ENCODE results near the gene HNRNPA1L2. TPM values are rescaled to one million over a fixed set of nuclear protein-coding genes. Genes with fewer than 3 reads are reported as not detected.

Gene HNRNPA1L2
- total and polyA plus RNA-seq, 9 of the 15 experiments (the other 6 are each of a cell fraction or from before 2014, with no cell fraction given): 3.7 to 10.8 (median 6.8) TPM

GRCh38 chr13:52652980-52653303 lies 10.7 kb downstream of the HNRNPA1L2 start:
- Histone ChIP-seq H3K79me2 (ENCODE audit: control insufficient read depth, insufficient read depth, low read length) (peaks cover 67% of the 10 kb centered on the region), H3K9ac (ENCODE audit: insufficient read depth in 1 of 2, low read depth in 2 of 2, low read length in 2 of 2) (peak overlapping the region; percentile 84 to 85), H3K4me3 (peak overlapping the region; percentile 66), H3K27ac (ENCODE audit: extremely low read depth, low read depth, low read length) (peak overlapping the region; percentile 92), H3K27me3 (ENCODE audit: control insufficient read depth in 2 of 2, insufficient read depth in 2 of 2, low read length in 2 of 2) (no peaks in the 10 kb centered on the region), H3K36me3 (ENCODE audit: control insufficient read depth, insufficient read depth, low read length) (peaks cover 36% of the 10 kb centered on the region; the same call in 2 of the 3 replicates), H3K4me2 (ENCODE audit: insufficient read depth, low read length) (peak overlapping the region; percentile 80; the same call in 1 of the 2 replicates), H3K9me1 (ENCODE audit: control insufficient read depth, insufficient read depth, low read length) (no peaks in the 10 kb centered on the region), H3K4me1 (replicated peaks in 1 of 2; ENCODE audit: control insufficient read depth in 2 of 2, insufficient read depth in 2 of 2, low read length in 2 of 2) (peaks cover 0 to 5% of the 10 kb centered on the region in 2 experiments; a peak in 1 of 5 replicates), H4K20me1 (replicated peaks; ENCODE audit: control insufficient read depth, insufficient read depth, low read length) (no peaks in the 10 kb centered on the region), H2AFZ (ENCODE audit: low read depth, low read length) (peak overlapping the region; percentile 97), H3K9me3 (replicated peaks; ENCODE audit: control insufficient read depth, insufficient read depth, low read depth, low read length) (no peaks in the 10 kb centered on the region)
- intact Hi-C loops (cut with micrococcal nuclease): loop anchor here (1.0 to 10.0 kb wide), 2 partner anchors 36 to 198 kb away; partner anchors contain the start of genes CKAP2 and VPS36
- DNase-seq (ENCODE audit: extremely low read depth in 1 of 4, low spot score in 3 of 4) (peak in 3 of 4 experiments; percentile 25 to 31 (median 27)), ATAC-seq (peak; percentile 65), FAIRE-seq (no peak)
- ChIA-PET CTCF (ENCODE audit: low intra/inter-chr PET ratio) (no interaction called here), POLR2A (interaction anchor here (0.6 to 3.4 kb wide), 10 partner anchors 9 to 536 kb away, joined by 3 to 24 read pairs (median 4); partner anchors contain the start of gene HNRNPA1L2)
- 0% methylated on average over 18 of the region's 18 CpGs for WGBS (ENCODE audit: insufficient coverage, low coverage, missing lambda C conversion rate)
- TSS peak; percentile 63 for BruUV-seq (replicated peaks)
- in situ Hi-C loops (cut with MboI): no loop called here
- TF ChIP-seq SIN3A (IDR thresholded peaks at IDR 0.05; ENCODE audit: borderline replicate concordance in 2 of 2, control insufficient read depth in 1 of 2, low read depth in 2 of 2, low read length in 2 of 2) (0 out of 4 replicates have a peak, but pooled peaks of 1 of the 2 experiments have one; percentile 32), TRIM24 (IDR thresholded peaks at IDR 0.05) (no peak), ZNF354B (CRISPR knock-in tag; IDR thresholded peaks at IDR 0.05) (no peak), PHF8 (IDR thresholded peaks at IDR 0.05; ENCODE audit: borderline replicate concordance, low read length) (peak; percentile 45; the same call in 1 of the 2 replicates), RBM14 (IDR thresholded peaks at IDR 0.05; ENCODE audit: borderline replicate concordance, insufficient read depth, low read depth, low read length) (no peak), ZBTB11 (CRISPR knock-in tag; IDR thresholded peaks at IDR 0.05) (peak in 1 of 3 experiments; percentile 95; a peak in 2 of 6 replicates), SMAD1 (IDR thresholded peaks at IDR 0.05; ENCODE audit: low read depth, low read length, partially characterized antibody) (no peak), PRDM10 (IDR thresholded peaks at IDR 0.05; ENCODE audit: partially characterized antibody) (peak; percentile 97), PATZ1 (CRISPR knock-in tag; IDR thresholded peaks at IDR 0.05; ENCODE audit: borderline replicate concordance) (no peak)
